Measurements from ENCODE around the gene KCNK13. TPM values are rescaled to one million over a fixed set of nuclear protein-coding genes. Genes with fewer than 3 reads are reported as not detected.

The KCNK13 gene
- total RNA-seq, 1 donor from 2014 or later = 3.2 TPM

DNA sequence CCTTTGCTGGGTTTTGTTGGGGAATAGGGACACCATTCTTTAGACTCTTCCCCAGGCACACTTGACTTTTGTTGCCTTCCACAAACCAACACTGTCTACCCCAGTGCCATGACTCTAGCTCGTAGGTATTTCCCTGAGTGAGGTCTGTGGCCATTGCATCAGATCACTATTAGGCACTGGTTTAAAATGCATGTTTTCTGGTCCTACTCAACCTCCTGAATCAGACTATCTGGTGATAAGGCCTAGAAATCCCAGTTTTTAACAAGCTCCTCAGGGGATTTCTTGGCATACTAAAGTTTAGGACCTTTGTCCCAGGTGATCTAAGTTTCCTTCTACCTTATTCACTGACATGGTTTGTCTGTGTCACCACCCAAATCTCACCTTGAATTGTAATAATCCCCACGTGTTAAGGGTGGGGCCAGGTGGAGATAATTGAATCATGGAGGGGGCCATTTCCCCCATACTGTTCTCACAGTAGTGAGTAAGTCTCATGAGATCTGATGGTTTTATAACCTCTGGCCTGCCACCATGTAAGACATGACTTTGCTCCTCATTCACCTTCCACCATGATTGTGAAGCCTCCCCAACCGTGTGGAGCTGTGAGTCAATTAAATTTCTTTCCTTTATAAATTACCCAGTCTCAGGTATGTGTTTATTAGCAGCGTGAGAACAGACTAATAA is 106.8 kb downstream of the KCNK13 start:
- Mint-ChIP-seq H3K9me3 (peaks cover 3% of the 10 kb centered on the region), H3K27me3 (no peaks in the 10 kb centered on the region), H3K4me3 (no peak overlapping the region), H3K36me3 (no peaks in the 10 kb centered on the region), H3K27ac (no peak overlapping the region), H3K4me1 (ENCODE audit: unreplicated experiment) (no peaks in the 10 kb centered on the region)
- TF ChIP-seq, protein P1, sequence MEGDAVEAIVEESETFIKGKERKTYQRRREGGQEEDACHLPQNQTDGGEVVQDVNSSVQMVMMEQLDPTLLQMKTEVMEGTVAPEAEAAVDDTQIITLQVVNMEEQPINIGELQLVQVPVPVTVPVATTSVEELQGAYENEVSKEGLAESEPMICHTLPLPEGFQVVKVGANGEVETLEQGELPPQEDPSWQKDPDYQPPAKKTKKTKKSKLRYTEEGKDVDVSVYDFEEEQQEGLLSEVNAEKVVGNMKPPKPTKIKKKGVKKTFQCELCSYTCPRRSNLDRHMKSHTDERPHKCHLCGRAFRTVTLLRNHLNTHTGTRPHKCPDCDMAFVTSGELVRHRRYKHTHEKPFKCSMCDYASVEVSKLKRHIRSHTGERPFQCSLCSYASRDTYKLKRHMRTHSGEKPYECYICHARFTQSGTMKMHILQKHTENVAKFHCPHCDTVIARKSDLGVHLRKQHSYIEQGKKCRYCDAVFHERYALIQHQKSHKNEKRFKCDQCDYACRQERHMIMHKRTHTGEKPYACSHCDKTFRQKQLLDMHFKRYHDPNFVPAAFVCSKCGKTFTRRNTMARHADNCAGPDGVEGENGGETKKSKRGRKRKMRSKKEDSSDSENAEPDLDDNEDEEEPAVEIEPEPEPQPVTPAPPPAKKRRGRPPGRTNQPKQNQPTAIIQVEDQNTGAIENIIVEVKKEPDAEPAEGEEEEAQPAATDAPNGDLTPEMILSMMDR (conservative IDR thresholded peaks at IDR 0.05) = no peak
- no peak for DNase-seq (ENCODE audit: extremely low spot score, unreplicated experiment)

DNA sequence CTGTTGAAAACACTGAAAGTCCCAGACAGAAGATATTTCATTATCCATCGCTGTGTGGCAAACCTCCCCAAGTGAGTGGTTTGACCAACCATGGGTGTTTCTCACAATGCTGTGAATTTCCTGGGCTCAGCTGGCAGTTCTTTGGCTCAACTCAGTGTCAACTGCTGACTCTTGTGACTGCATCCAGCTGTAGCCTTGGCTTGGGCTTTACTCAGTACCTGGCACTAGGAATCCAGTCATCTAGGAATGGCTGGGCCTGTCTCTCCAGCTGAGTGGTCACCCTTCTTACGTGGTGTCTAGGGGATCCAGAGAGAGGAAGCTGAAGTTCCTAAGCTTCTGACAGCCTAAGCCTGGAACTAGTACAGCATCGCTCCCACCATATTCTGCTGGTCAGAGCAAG is 113.8 kb downstream of the KCNK13 start:
- H3K36me3 Mint-ChIP-seq = no peaks in the 10 kb centered on the region
- DNase-seq (ENCODE audit: extremely low spot score, unreplicated experiment) = no peak
- TF ChIP-seq, protein P1 (conservative IDR thresholded peaks at IDR 0.05) = no peak
- no peaks in the 10 kb centered on the region for H3K27me3 Mint-ChIP-seq
- no peak overlapping the region for H3K4me3 Mint-ChIP-seq
- no peaks in the 10 kb centered on the region for H3K4me1 Mint-ChIP-seq (ENCODE audit: unreplicated experiment)
- H3K9me3 Mint-ChIP-seq = peaks cover 4% of the 10 kb centered on the region
- no peak overlapping the region for H3K27ac Mint-ChIP-seq

DNA sequence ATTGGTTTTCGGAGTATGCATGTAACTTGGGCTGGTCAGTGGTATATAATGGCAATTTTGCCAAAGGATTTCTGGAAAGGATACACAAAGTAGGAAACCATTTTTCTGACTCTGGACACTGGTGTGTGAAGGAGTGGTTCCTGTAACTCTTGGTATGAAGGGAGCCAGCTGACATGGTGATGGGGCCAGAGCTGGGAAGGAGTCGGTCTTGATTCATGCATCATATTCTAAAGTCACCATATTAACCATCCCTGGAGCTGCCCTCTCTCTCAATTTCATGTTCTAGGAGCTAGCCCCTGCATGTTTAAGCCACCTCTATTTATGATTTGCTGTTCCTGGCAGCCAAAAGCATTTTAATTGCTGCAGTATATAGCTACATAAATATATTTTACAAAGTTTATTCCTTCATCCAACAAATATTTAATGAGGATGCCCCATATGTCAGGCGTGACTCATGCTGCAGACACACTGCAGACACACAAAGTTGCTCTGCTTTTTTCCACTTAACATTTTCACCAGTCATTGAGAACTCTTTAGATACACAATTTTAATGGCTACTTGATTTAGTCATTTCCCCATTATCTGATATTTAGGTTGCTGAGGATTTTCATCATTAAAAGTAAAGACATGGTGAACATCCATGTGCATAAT is 115.9 kb downstream of the KCNK13 start:
- Mint-ChIP-seq H3K9me3 (peaks cover 4% of the 10 kb centered on the region), H3K27ac (no peak overlapping the region), H3K27me3 (peaks cover 5% of the 10 kb centered on the region), H3K4me1 (ENCODE audit: unreplicated experiment) (no peaks in the 10 kb centered on the region), H3K36me3 (no peaks in the 10 kb centered on the region), H3K4me3 (no peak overlapping the region)
- TF ChIP-seq, protein P1 (conservative IDR thresholded peaks at IDR 0.05) = no peak
- no peak for DNase-seq (ENCODE audit: extremely low spot score, unreplicated experiment)

DNA sequence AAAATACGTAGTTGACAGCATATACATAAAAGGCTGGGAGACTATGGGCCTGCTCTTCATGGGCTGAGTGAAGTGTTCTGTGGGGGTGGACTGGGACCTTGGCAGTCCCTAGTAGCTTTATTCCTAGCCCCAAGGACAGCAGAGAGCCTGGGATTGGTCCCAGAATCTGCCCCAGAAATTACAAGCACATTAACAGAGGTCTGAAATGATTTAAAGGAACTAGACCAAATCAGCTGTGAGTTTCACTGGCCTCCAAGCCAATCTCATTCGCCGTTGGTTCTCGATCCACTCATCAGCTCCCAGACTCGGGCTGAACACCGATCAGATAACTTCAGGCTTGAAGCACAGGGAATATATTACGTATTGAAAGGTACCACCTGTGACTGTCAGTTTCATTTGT is 117.6 kb downstream of the KCNK13 start:
- H3K9me3 Mint-ChIP-seq = no peaks in the 10 kb centered on the region
- DNase-seq (ENCODE audit: extremely low spot score, unreplicated experiment) = no peak
- H3K27me3 Mint-ChIP-seq = peaks cover 15% of the 10 kb centered on the region
- no peak overlapping the region for H3K4me3 Mint-ChIP-seq
- no peak overlapping the region for H3K27ac Mint-ChIP-seq
- no peaks in the 10 kb centered on the region for H3K36me3 Mint-ChIP-seq
- H3K4me1 Mint-ChIP-seq (ENCODE audit: unreplicated experiment) = no peaks in the 10 kb centered on the region
- TF ChIP-seq, protein P1 (conservative IDR thresholded peaks at IDR 0.05) = no peak

DNA sequence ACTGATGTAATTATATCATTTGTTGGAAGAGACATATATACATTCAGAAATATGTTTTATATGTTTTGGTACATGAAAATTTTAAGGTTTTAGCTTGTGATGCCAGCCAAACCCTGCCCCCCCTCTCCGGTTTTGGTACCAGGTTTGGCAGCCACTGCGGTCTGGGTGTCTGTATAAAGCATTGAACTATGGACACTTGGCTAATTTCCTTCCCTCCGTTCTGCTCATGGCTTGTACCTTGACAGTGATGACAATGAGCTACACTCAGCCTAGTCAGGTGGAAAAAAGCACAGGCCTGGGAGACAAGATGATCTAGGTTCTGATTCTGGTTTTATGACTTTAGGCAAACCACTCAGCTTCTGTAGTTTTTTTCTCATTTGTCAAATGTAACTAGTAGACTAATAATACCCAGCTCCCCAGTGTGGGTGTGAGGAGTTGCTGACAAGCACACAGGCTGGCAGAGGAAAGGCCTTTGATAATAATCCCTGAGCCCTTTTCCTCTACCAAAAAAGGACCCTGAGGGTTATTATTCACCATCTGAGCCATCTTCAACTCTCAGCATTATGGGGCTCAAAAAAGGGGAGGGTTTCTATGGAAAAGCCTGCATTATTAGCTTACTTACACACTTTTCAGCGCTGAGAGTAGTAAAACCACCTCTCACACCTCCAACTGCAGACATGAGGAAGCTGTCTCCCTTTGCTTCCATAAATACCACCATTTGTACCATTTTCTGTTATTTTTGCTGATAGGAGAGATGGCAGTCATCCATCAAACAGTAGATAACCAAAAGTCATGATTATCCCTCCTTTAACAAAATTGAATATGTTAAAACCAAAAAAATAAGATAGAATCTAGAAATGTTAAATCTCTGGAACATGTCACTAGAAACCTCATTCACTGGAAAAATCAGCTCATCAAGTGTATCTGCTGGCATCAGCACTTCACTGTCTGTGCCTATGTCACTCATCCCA is 118.3 kb downstream of the KCNK13 start:
- no peaks in the 10 kb centered on the region for H3K36me3 Mint-ChIP-seq
- H3K27ac Mint-ChIP-seq = no peak overlapping the region
- peaks cover 18% of the 10 kb centered on the region for H3K27me3 Mint-ChIP-seq
- no peaks in the 10 kb centered on the region for H3K9me3 Mint-ChIP-seq
- TF ChIP-seq, protein P1 (conservative IDR thresholded peaks at IDR 0.05) = no peak
- no peaks in the 10 kb centered on the region for H3K4me1 Mint-ChIP-seq (ENCODE audit: unreplicated experiment)
- no peak for DNase-seq (ENCODE audit: extremely low spot score, unreplicated experiment)
- H3K4me3 Mint-ChIP-seq = no peak overlapping the region

All from type B pancreatic cell (in vitro differentiated cells).